SH-SY5Y (cell line): ENCODE results near the gene MBD1.

ENCODE experiments used
- GATA2 ChIP-seq: IDR thresholded peaks from 2 replicates; pipeline ENCODE4 v1.6.1; 2011; ENCODE audit warnings: mild to moderate bottlenecking, low read depth, low read length
- GATA3 ChIP-seq: IDR thresholded peaks from 2 replicates; pipeline ENCODE4 v1.6.1; 2011; ENCODE audit warnings: low read depth, mild to moderate bottlenecking, low read length, moderate library complexity

GRCh38 chr18:50299626-50300388, 18.5 kb upstream of the MBD1 start:
- TF ChIP-seq GATA3: no peak
- no peak for TF ChIP-seq GATA2
